Measurements from ENCODE around the gene ATP2C2.

DNA sequence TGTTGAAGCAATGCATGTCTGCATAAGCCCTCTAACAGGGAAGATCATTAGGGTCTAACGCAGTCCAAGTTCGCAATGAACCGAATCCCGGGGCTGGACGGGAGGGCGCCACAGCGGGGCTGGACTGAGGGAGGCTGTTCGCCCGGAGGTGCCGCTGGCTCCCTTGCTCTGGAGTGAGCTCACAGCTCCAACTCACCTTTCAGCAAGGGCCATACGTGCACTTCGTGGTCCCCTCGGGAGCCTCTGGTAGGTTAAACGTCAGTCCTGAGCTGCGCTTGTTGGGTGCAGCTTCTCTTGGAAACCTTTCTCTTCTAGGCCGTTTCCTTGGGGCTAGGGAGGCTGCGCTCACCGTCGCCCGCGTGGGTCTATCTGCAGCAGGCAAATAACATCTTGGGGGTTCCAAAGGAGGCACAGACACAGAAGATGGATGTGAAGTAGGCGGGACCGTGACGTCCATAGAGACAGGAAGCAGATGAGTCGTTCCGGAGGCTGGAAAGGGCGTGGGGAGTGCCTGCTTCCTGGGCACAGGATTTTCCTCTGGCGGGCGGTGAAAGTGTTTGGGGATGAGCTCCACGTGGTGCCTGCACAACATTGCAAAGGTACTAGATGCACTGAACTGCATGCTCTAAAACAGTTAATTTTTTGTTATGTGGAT is 21.9 kb downstream of the ATP2C2 start:
- TF ChIP-seq POLR2A (IDR thresholded peaks at IDR 0.05; ENCODE audit: low read length) (no peak), GATA1 (IDR thresholded peaks at IDR 0.05; ENCODE audit: low read depth, low read length) (no peak)
